HepG2 (cell line): ENCODE measurements around the gene FBXO44. TPM values are rescaled to one million over a fixed set of nuclear protein-coding genes. Genes with fewer than 3 reads are reported as not detected.

Experiments used
- FOSL2 ChIP-seq: sonication (generic); formaldehyde crosslinking; IDR thresholded peaks from 2 replicates; pipeline ENCODE4 v1.4.0; 2020; ENCODE audit warnings: missing genetic modification reagents
- FOXC1 ChIP-seq: sonication (generic); formaldehyde crosslinking; IDR thresholded peaks from 2 replicates; pipeline ENCODE4 v1.8.0; 2022; ENCODE audit warnings: mild to moderate bottlenecking, missing genetic modification reagents, borderline replicate concordance
- IRF2 ChIP-seq: IDR thresholded peaks from 2 replicates; pipeline ENCODE4 v1.6.1; 2018; ENCODE audit warnings: missing genetic modification reagents, missing compliant biosample characterization
- NR2C2 ChIP-seq: sonication (generic); formaldehyde crosslinking; IDR thresholded peaks from 2 replicates; pipeline ENCODE4 v1.4.0; 2020; ENCODE audit warnings: missing genetic modification reagents, mild to moderate bottlenecking, moderate library complexity, borderline replicate concordance
- PCBP2 ChIP-seq: fragments of 200-400 bp; formaldehyde crosslinking; optimal IDR thresholded peaks from 2 replicates; pipeline ENCODE3; 2018; ENCODE audit warnings: low read length, low read depth; ENCODE audit not compliant: poor library complexity, severe bottlenecking
- RBFOX2 ChIP-seq: fragments of 200-400 bp; formaldehyde crosslinking; IDR thresholded peaks from 2 replicates; pipeline ENCODE4 v1.6.1; 2017; ENCODE audit warnings: low read depth, mild to moderate bottlenecking, low read length
- RORA ChIP-seq: sonication (generic); formaldehyde crosslinking; IDR thresholded peaks from 2 replicates; pipeline ENCODE4 v1.5.0; 2020; ENCODE audit warnings: mild to moderate bottlenecking, missing genetic modification reagents, moderate library complexity
- SIN3A ChIP-seq: IDR thresholded peaks from 2 replicates; pipeline ENCODE4 v1.6.1; 2011; ENCODE audit warnings: low read depth, mild to moderate bottlenecking, control low read depth, low read length, borderline replicate concordance
- TBX2 ChIP-seq: sonication (generic); formaldehyde crosslinking; IDR thresholded peaks from 2 replicates; pipeline ENCODE4 v1.5.0; 2020; ENCODE audit warnings: missing genetic modification reagents, mild to moderate bottlenecking, borderline replicate concordance
- ZNF33B ChIP-seq: sonication (generic); formaldehyde crosslinking; IDR thresholded peaks from 2 replicates; pipeline ENCODE4 v1.5.1; 2020; ENCODE audit warnings: mild to moderate bottlenecking, missing genetic modification reagents
- ZNF564 ChIP-seq: sonication (generic); formaldehyde crosslinking; IDR thresholded peaks from 2 replicates; pipeline ENCODE4 v1.8.1; 2023; ENCODE audit warnings: mild to moderate bottlenecking, missing genetic modification reagents
- polyA plus RNA-seq, 8 experiments: library from polyadenylated mRNA; depleted of rRNA in 3 of 8; stranded (reverse) in 7 of 8; unstranded in 1 of 8; fragments of >200 nt; fragmentation: Illumina TruSeq in 4 of 8; extraction: Trizol in 4 of 8; gene quantifications; 2 replicates each; pipeline versions ENCODE4 v1.2.1 to v1.2.3, GENCODE V29; 2011 to 2016; ENCODE audit warnings: low read depth in 4 of 8, missing spikeins in 1 of 8, mixed read lengths in 1 of 8; ENCODE audit not compliant: insufficient read depth in 1 of 8
- total RNA-seq, 5 experiments: library from RNA; depleted of rRNA; stranded (reverse); fragments of >200 nt; fragmentation: Illumina TruSeq; extraction: Trizol; gene quantifications; 2 replicates each; pipeline ENCODE4 v1.2.3, GENCODE V29; 2016; ENCODE audit warnings: low read depth in 1 of 5
- TF ChIP-seq, protein P1 (sequence below): sonication (generic); formaldehyde crosslinking; conservative IDR thresholded peaks from 2 replicates; pipeline ENCODE4 v1.8.0; 2022; ENCODE audit warnings: mild to moderate bottlenecking, moderate library complexity, missing genetic modification reagents
- TF ChIP-seq, protein P2 (sequence below): sonication (generic); formaldehyde crosslinking; IDR thresholded peaks from 2 replicates; pipeline ENCODE4 v1.8.1; 2023; ENCODE audit warnings: mild to moderate bottlenecking, missing genetic modification reagents, borderline replicate concordance
- TF ChIP-seq, protein P3 (sequence below): sonication (generic); formaldehyde crosslinking; IDR thresholded peaks from 2 replicates; pipeline ENCODE4 v1.4.0; 2020; ENCODE audit warnings: mild to moderate bottlenecking, missing genetic modification reagents
- TF ChIP-seq, protein P4 (sequence below): sonication (generic); formaldehyde crosslinking; IDR thresholded peaks from 2 replicates; pipeline ENCODE4 v1.8.1; 2023; ENCODE audit warnings: missing genetic modification reagents, inconsistent platforms, borderline replicate concordance
- TF ChIP-seq, protein P5 (sequence below): sonication (generic); formaldehyde crosslinking; IDR thresholded peaks from 2 replicates; pipeline ENCODE4 v1.5.0; 2020; ENCODE audit warnings: mild to moderate bottlenecking, missing genetic modification reagents, borderline replicate concordance
- TF ChIP-seq, protein P6 (sequence below): sonication (generic); formaldehyde crosslinking; IDR thresholded peaks from 2 replicates; pipeline ENCODE4 v1.8.0; 2022; ENCODE audit warnings: missing genetic modification reagents, mild to moderate bottlenecking, borderline replicate concordance

FBXO44 gene
- total and polyA plus RNA-seq, 2 of the 13 experiments (the other 11 are each of a cell fraction or from before 2014, with no cell fraction given), result 22.4 to 27.9 TPM

DNA sequence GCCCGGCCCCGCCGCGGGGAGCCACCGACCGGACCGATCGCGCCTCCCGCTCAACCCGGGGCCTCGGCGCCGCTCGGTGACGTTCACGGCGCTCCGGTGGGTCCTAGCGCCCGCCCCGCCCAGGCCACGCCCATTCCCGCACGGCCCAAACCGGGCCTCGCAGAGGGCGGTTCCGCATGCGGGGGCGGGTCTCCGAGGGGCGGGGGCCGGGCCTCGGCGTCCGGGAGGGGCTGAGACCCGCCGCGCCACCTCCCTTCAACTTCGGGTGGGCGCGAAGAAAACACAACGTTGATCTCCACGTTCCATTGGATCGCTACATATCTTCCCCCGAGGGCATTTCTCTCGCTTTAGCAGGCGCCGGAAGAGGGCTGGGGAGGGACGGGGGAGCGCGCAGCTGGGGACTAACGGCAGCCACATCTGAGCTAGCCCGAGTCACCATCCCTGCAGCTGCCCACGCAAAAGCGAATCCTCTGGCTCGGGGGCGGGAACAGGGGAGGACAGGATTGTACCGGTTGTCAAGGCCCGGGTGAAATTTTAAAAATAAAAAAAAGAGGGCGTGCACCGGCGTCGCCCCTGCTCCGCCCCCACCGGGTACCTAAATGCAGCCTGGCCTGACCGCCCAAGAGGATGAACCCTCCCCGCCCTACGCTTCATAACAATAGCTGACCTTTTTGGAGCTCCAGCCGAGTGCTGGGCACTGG is 26.5 kb downstream of the FBXO44 start, which contains the start of gene MAD2L2 (continued):
- TF ChIP-seq, protein P1, sequence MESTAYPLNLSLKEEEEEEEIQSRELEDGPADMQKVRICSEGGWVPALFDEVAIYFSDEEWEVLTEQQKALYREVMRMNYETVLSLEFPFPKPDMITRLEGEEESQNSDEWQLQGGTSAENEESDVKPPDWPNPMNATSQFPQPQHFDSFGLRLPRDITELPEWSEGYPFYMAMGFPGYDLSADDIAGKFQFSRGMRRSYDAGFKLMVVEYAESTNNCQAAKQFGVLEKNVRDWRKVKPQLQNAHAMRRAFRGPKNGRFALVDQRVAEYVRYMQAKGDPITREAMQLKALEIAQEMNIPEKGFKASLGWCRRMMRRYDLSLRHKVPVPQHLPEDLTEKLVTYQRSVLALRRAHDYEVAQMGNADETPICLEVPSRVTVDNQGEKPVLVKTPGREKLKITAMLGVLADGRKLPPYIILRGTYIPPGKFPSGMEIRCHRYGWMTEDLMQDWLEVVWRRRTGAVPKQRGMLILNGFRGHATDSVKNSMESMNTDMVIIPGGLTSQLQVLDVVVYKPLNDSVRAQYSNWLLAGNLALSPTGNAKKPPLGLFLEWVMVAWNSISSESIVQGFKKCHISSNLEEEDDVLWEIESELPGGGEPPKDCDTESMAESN (CRISPR knock-in tag), result peak; percentile 82
- TF ChIP-seq, protein P2, sequence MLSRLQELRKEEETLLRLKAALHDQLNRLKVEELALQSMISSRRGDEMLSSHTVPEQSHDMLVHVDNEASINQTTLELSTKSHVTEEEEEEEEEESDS, result peak; percentile 24; the same call in 1 of the 2 replicates
- TF ChIP-seq RBFOX2 (peak; percentile 69), ZNF564 (0 out of 2 replicates have a peak, but pooled peaks have one; percentile 26), ZNF33B (CRISPR knock-in tag) (no peak), TBX2 (CRISPR knock-in tag) (peak; percentile 38; the same call in 1 of the 2 replicates), PCBP2 (no peak), FOXC1 (CRISPR knock-in tag) (no peak), IRF2 (CRISPR knock-in tag) (peak; percentile 21; the same call in 1 of the 2 replicates), FOSL2 (CRISPR knock-in tag) (0 out of 2 replicates have a peak, but pooled peaks have one; percentile 14), NR2C2 (0 out of 2 replicates have a peak, but pooled peaks have one; percentile 31), SIN3A (peak; percentile 44; the same call in 1 of the 2 replicates), RORA (CRISPR knock-in tag) (no peak)
- TF ChIP-seq, protein P3, sequence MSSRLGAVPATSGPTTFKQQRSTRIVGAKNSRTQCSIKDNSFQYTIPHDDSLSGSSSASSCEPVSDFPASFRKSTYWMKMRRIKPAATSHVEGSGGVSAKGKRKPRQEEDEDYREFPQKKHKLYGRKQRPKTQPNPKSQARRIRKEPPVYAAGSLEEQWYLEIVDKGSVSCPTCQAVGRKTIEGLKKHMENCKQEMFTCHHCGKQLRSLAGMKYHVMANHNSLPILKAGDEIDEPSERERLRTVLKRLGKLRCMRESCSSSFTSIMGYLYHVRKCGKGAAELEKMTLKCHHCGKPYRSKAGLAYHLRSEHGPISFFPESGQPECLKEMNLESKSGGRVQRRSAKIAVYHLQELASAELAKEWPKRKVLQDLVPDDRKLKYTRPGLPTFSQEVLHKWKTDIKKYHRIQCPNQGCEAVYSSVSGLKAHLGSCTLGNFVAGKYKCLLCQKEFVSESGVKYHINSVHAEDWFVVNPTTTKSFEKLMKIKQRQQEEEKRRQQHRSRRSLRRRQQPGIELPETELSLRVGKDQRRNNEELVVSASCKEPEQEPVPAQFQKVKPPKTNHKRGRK (CRISPR knock-in tag), result no peak
- TF ChIP-seq, protein P4, sequence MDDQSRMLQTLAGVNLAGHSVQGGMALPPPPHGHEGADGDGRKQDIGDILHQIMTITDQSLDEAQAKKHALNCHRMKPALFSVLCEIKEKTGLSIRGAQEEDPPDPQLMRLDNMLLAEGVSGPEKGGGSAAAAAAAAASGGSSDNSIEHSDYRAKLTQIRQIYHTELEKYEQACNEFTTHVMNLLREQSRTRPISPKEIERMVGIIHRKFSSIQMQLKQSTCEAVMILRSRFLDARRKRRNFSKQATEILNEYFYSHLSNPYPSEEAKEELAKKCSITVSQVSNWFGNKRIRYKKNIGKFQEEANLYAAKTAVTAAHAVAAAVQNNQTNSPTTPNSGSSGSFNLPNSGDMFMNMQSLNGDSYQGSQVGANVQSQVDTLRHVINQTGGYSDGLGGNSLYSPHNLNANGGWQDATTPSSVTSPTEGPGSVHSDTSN (CRISPR knock-in tag), result no peak
- TF ChIP-seq, protein P5, sequence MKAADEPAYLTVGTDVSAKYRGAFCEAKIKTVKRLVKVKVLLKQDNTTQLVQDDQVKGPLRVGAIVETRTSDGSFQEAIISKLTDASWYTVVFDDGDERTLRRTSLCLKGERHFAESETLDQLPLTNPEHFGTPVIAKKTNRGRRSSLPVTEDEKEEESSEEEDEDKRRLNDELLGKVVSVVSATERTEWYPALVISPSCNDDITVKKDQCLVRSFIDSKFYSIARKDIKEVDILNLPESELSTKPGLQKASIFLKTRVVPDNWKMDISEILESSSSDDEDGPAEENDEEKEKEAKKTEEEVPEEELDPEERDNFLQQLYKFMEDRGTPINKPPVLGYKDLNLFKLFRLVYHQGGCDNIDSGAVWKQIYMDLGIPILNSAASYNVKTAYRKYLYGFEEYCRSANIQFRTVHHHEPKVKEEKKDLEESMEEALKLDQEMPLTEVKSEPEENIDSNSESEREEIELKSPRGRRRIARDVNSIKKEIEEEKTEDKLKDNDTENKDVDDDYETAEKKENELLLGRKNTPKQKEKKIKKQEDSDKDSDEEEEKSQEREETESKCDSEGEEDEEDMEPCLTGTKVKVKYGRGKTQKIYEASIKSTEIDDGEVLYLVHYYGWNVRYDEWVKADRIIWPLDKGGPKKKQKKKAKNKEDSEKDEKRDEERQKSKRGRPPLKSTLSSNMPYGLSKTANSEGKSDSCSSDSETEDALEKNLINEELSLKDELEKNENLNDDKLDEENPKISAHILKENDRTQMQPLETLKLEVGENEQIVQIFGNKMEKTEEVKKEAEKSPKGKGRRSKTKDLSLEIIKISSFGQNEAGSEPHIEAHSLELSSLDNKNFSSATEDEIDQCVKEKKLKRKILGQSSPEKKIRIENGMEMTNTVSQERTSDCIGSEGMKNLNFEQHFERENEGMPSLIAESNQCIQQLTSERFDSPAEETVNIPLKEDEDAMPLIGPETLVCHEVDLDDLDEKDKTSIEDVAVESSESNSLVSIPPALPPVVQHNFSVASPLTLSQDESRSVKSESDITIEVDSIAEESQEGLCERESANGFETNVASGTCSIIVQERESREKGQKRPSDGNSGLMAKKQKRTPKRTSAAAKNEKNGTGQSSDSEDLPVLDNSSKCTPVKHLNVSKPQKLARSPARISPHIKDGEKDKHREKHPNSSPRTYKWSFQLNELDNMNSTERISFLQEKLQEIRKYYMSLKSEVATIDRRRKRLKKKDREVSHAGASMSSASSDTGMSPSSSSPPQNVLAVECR (CRISPR knock-in tag), result peak; percentile 86; the same call in 1 of the 2 replicates
- TF ChIP-seq, protein P6, sequence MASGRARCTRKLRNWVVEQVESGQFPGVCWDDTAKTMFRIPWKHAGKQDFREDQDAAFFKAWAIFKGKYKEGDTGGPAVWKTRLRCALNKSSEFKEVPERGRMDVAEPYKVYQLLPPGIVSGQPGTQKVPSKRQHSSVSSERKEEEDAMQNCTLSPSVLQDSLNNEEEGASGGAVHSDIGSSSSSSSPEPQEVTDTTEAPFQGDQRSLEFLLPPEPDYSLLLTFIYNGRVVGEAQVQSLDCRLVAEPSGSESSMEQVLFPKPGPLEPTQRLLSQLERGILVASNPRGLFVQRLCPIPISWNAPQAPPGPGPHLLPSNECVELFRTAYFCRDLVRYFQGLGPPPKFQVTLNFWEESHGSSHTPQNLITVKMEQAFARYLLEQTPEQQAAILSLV (CRISPR knock-in tag), result peak; percentile 69; the same call in 1 of the 2 replicates
